NK-92 treated with Interleukin-12 subunit alpha and Interleukin-12 subunit beta, amount 100 ng/mL, for 24 hours (cell line): ENCODE measurements around the gene LHX5.

Source experiments
- DNase-seq: peaks from one replicate; lab custom pipeline; 2025; lab: John Stamatoyannopoulos, UW

Gene LHX5

GRCh38 chr12:113464852-113465719 lies 6.6 kb downstream of the LHX5 start:
- no peak for DNase-seq

- no peak for DNase-seq
These were observed 7.3 kb downstream of the LHX5 start for GRCh38 chr12:113464452-113464775.

GRCh38 chr12:113463746-113464451 lies 7.8 kb downstream of the LHX5 start:
- DNase-seq = no peak

DNA sequence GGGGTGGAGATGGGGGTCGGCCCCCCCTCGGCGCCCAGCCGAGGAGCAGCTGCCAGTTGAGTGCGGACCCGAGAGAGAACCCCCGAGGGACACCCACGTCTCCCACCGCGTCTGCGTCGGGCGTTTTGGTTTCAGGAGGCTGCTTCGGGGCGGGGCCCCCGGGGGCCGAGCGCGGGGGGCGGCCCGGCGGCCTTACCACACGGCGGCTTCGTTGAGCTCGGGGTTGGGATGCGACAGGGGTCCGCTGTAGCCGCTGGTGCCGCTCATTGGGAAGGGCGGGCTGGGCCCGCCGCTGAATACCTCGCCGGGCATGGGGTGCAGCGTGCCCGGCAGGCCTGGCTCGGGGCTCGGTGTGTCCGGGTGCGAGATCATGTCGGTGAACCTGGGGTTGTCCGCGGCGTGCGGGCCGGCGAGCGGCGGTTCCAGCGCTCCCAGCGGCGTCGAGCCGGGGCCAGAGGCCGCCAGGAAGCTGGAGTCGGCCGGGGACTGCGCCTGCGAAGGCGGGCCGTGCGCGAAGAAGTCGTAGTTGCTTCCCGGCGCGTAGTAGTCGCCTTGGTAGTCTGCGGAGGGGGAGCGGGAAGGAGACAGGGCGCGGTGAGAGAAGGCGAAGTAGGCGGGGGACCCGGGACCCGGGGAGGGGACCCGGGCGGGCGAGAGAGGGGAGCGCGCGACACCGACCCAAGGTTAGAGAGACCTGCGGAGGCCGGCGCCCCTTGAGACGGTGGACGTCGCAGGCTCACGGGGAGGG lies 8.5 kb downstream of the LHX5 start:
- DNase-seq = no peak

DNA sequence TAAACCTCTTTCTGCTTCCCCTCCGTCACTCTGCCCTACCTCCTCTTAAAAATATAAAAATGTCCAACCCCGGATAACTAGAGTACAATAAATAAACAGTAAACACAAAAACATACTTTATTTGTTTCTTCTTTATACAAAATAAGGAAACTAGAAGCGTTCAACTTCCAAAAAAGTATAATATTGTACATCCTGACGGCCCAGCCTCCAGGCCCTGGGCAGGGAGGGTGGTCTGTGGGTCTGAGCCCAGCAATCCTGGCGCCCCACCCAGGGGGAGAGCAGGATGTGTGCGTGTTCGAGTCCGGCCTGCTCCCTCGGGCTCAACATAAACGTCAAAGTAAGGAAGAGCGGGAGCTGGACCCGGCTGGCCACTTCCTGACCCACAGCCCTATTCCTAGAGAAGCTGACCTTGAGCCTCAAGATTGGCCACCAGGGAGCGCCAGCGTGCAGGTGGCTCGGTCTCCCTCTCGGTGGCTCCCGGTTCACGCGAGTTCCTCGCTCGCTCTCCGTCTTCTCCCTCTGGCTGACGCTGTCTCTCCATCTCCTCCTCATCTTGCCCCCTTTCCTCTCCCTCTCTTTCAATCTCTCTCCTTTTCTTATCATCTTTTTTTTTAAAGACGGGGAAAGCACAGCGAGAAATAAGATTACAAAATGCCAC lies 9.4 kb downstream of the LHX5 start:
- DNase-seq = peak; percentile 6

GRCh38 chr12:113461666-113462065 lies 10.0 kb downstream of the LHX5 start:
- no peak for DNase-seq

GRCh38 chr12:113459981-113460380 lies 11.7 kb downstream of the LHX5 start:
- DNase-seq = no peak

- DNase-seq = no peak
These were observed 14.0 kb downstream of the LHX5 start for GRCh38 chr12:113457710-113458109.

DNA sequence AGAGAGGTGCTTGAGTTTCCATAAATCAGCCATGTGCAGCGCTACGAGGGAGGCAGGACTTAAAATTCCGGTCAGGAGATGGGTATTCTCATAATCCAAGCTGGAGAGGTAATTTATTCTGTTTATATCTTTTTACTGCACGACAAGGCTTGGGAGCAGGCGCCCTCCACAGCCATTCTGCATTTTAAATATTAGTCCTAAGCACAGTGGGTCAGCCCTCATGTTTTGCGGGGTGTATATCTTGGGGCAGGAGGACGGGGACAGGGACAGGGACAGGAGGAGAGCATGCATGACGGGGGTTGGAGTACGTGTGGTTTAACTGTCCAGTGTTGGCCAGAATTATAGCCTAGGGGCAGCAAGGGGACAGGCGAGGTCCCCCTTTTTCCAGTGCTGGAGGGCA lies 14.5 kb downstream of the LHX5 start:
- no peak for DNase-seq

DNA sequence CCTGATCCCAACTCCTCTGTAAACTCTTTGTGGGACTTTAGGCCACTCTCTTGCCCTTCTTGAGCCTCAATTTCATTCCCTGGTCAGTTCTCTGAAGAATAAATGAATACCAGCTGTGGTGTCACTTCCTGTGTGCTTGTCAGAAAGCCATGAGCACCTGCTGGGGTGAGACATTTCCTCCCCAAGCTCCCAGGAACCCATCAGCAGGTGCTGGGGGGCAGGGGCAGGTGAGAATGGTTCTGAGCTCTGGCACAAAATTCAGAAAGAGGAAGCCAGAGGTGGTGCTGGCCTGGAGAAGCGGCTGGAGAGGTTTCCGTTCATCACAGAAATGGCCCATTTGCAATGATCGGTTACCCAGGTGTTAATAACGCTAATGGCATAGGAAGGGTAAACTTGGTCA lies 14.9 kb downstream of the LHX5 start:
- no peak for DNase-seq

- DNase-seq = no peak
These were observed 15.5 kb downstream of the LHX5 start for GRCh38 chr12:113456199-113456598.

DNA sequence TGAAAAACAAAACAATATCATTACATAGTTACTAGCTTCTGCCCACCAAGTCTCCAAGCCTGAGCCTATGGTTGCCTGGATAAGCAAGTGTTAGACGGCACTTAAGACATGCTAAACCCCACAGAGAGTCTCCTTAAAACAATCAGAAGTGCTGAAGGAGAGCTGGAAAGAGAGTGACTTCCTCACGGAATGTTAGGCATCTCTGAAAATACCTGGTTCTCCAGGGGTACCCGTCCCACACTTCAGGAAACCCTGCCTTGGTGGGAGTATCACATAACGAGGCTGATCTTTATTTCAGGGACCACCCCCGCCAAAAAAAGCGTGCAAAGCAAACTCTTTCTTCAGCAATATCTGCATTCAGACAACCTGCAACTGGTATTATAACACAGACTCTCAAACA lies 18.3 kb downstream of the LHX5 start:
- DNase-seq = no peak

DNA sequence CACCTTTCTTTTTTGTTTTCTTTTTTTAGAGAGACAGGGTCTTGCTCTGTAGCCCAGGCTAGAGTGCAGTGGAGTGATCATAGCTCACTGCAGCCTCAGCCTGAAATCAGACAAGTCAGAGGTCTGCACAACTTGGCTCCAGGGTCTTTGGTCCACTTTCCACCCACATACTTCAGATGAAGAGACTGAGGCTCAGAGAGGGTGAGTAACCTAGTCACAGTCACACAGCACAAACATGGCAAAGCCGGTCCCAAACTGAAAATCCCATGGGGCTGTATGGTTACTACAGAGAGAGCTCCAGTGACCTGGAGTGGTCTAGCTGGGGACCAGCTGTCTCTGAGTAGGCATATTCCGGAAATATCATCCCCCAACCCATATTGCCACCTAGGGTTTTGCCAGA lies 19.2 kb downstream of the LHX5 start:
- DNase-seq = no peak

DNA sequence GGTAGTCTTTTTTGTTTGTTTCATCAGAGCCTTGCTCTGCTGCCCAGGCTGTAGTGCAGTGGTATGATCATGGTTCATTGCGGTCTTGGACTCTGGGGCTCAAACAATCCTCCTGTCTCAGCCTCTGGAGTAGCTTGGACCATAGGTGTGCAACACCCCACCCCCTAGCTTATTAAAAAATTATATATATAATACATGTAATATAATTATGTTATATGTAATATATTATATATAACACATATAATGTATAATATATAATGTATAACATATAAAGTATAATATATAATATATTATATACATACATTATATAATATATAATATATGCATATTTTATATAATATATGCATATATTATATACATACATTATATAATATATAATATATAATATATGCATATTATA lies 21.8 kb downstream of the LHX5 start:
- DNase-seq = no peak

DNA sequence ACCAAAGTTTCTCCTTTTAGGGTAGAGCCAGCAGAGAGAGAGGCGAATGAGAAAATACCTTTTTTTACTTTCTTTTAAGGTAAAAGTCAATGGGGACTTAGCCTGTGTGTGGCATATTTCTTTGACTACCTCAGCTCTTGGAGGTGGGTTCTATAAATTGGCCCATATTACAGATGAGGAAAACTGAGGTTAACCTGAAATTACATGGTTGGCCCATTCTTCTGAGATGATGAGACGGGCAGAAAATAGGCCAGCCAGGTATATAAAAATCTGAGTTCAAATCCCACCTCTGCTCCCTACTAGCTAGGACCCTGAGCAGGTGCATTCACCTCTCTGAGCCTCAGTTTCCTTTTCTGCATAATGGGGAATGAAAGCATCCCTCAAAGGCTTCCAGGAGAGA lies 22.4 kb downstream of the LHX5 start:
- DNase-seq = no peak

- no peak for DNase-seq
These were observed 22.8 kb downstream of the LHX5 start for GRCh38 chr12:113448873-113449272.

DNA sequence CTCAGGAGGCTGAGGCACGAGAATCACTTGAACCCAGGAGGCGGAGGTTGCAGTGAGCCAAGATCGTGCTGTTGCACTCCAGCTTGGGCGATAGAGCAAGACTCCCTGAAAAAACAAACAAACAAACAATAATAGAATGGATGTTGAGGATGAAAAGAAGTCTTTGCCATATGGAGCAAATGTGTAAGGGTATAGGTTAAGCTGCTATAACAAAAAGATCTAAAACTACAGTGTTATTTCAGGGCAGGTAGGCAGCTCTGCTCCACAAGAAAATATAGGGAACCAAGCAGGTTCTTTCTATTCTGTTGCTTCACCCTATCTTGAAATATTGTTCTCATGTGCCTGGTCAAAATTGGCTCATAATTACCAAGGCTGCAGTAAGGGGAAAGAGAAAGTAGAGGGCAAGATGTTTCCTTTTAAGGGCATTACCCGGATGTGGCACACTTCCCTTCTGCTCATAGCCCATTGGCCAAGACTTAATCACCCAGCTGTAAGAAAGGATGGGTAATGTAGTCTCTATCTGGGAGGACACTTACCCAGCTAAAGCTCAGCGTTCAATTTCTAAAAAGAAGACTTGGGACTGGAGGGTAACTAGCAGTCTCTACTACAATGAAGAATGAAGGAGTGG lies 26.0 kb downstream of the LHX5 start:
- DNase-seq = no peak

GRCh38 chr12:113443030-113443539 lies 28.6 kb downstream of the LHX5 start:
- no peak for DNase-seq

DNA sequence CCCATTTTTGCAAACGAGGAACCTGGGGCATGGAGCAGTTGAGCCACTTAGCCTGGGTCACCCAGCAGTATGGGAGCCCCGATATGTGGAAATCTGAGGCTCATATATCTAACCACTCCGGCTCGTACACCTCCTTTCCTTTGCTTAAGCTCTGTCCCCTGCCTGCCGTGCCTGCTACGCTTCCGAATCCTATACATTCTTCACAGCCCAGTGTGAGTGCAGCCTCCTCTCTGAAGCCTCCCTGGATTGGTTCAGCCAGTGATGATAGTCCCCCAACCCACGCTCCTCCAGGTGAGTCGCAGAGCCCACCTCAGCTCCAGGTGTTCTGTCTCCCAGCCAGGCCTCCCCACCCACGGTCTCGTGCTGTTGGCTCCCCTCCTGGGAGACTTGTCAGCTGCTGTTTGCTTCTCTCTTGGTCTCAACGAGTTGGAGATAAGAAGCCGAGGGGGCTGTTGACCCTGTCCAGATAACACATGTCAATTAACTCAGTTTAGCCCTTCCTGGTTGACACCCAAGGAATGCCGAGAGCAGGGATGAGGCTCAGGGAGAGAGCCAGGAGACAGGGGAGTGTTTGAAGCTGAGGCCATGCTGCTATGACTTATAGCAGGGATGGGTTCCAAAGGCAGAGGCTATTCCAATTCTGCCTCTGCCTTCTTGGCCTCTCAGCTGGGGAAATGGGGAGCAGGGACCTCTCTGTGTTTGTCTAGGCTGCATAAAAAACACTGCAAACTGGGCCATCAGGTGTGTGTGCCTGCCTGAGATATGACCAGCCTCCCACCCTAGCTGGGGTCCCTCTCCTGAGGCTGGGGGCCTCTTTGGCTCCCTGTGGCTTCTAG lies 30.5 kb downstream of the LHX5 start:
- no peak for DNase-seq

DNA sequence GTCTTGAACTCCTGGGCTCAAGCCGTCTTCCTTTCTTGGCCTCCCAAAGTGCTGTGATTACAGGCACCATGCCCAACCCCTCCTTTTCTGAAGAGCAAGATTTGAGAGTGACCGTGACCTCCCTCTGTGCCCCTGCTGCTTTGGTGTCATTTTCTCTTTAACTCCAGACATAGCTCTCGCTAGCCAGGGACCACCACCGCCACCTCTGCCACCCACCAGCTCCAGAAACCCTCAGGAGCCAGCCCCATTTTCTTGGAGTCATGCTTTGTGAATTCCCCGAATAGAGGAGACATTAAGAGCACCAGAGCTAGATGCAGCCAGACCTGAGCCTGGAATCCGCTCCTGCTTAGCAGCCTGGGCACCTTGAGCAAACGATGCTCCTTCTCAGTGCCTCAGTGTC lies 31.3 kb downstream of the LHX5 start:
- no peak for DNase-seq

GRCh38 chr12:113439606-113440030 lies 32.1 kb downstream of the LHX5 start:
- DNase-seq = peak; percentile 3
